CD14-positive monocyte (primary cell): ENCODE data around the gene GLP1R. TPM values are rescaled to one million over a fixed set of nuclear protein-coding genes. Genes with fewer than 3 reads are reported as not detected.
A peak's percentile ranks its signal among the peaks of the same experiment; 100 is the strongest.

Experiments
- DNase-seq, 3 donors: peaks; one replicate each; pipeline ENCODE4 v3.0.0-alpha.2; 2011 to 2022
- H2AFZ ChIP-seq: 2 replicates; pipeline ENCODE4 v1.6.0; 2012; ENCODE audit warnings: mild to moderate bottlenecking, low read depth, low read length, inconsistent platforms; ENCODE audit not compliant: insufficient read depth, poor library complexity, severe bottlenecking
- H3K27ac ChIP-seq, 2 donors: 1 replicate in 1 of 2; 2 replicates in 1 of 2; pipeline ENCODE4 v1.5.1; 2012 to 2013; ENCODE audit warnings: low read length in 2 of 2, control low read depth in 1 of 2, inconsistent platforms in 1 of 2, low read depth in 1 of 2, mild to moderate bottlenecking in 1 of 2
- H3K27me3 ChIP-seq, 2 donors: one replicate each; pipeline versions ENCODE4 v1.6.0 to v1.6.1; 2011 to 2013; ENCODE audit warnings: low read length in 2 of 2; ENCODE audit not compliant: control insufficient read depth in 2 of 2, insufficient read depth in 2 of 2
- H3K36me3 ChIP-seq, 2 donors: replicated peaks in 1 of 2; 1 replicate in 1 of 2; 2 replicates in 1 of 2; pipeline versions ENCODE4 v1.5.1 to v1.6.1; 2012 to 2013; ENCODE audit warnings: low read length in 2 of 2, control low read depth in 1 of 2, inconsistent platforms in 1 of 2, mild to moderate bottlenecking in 1 of 2; ENCODE audit not compliant: insufficient read depth in 2 of 2, control insufficient read depth in 1 of 2
- H3K4me1 ChIP-seq, 2 donors: 1 replicate in 1 of 2; 2 replicates in 1 of 2; pipeline versions ENCODE4 v1.5.1 to v1.6.1; 2012 to 2013; ENCODE audit warnings: low read length in 2 of 2, control low read depth in 1 of 2, inconsistent platforms in 1 of 2, mild to moderate bottlenecking in 1 of 2, moderate library complexity in 1 of 2; ENCODE audit not compliant: insufficient read depth in 2 of 2, control insufficient read depth in 1 of 2
- H3K4me2 ChIP-seq: replicated peaks from 2 replicates; pipeline ENCODE3; 2012; ENCODE audit warnings: low read length, moderate library complexity, mild to moderate bottlenecking; ENCODE audit not compliant: poor library complexity, severe bottlenecking; ENCODE audit errors: extremely low read depth
- H3K4me3 ChIP-seq, 3 experiments: fragments of 200-600 bp in 1 of 3; sonication (generic) in 1 of 3; replicated peaks in 1 of 3; 1 replicate in 2 of 3; 2 replicates in 1 of 3; pipeline ENCODE4 v1.5.1; 2011 to 2013; ENCODE audit warnings: low read length in 3 of 3, mild to moderate bottlenecking in 3 of 3, control low read depth in 2 of 3, low read depth in 2 of 3, inconsistent platforms in 1 of 3, moderate library complexity in 1 of 3
- H3K79me2 ChIP-seq: 2 replicates; pipeline ENCODE4 v1.6.0; 2012; ENCODE audit warnings: mild to moderate bottlenecking, control low read depth, inconsistent platforms, low read length, moderate library complexity; ENCODE audit not compliant: insufficient read depth
- H3K9ac ChIP-seq: 2 replicates; pipeline ENCODE4 v1.6.0; 2017; ENCODE audit warnings: low read length, mild to moderate bottlenecking; ENCODE audit not compliant: insufficient read depth, poor library complexity, severe bottlenecking
- H3K9me3 ChIP-seq, 2 donors: replicated peaks in 1 of 2; 1 replicate in 1 of 2; 2 replicates in 1 of 2; pipeline versions ENCODE4 v1.5.1 to v1.6.1; 2012 to 2013; ENCODE audit warnings: low read length in 2 of 2, control low read depth in 1 of 2; ENCODE audit not compliant: control insufficient read depth in 1 of 2, insufficient read depth in 1 of 2
- H4K20me1 ChIP-seq: 2 replicates; pipeline ENCODE4 v1.6.0; 2012; ENCODE audit warnings: mild to moderate bottlenecking, low read length, control low read depth, moderate library complexity; ENCODE audit not compliant: insufficient read depth
- H3K27ac Mint-ChIP-seq, 7 donors: one replicate each; pipeline ENCODE4 v1.8.0; 2020; ENCODE audit warnings: mild to moderate bottlenecking in 7 of 7, mixed read lengths in 7 of 7, moderate library complexity in 6 of 7, inconsistent platforms in 2 of 7
- H3K27me3 Mint-ChIP-seq, 3 donors: one replicate each; pipeline ENCODE4 v1.8.0; 2021 to 2022; ENCODE audit warnings: low read depth in 3 of 3, mild to moderate bottlenecking in 3 of 3, mixed read lengths in 3 of 3, moderate library complexity in 3 of 3, inconsistent platforms in 1 of 3
- H3K36me3 Mint-ChIP-seq, 2 donors: one replicate each; pipeline ENCODE4 v1.8.0; 2020; ENCODE audit warnings: mixed read lengths in 2 of 2, inconsistent platforms in 1 of 2, mild to moderate bottlenecking in 1 of 2
- H3K4me1 Mint-ChIP-seq: one replicate; pipeline ENCODE4 v1.8.0; 2020; ENCODE audit warnings: mild to moderate bottlenecking, mixed read lengths
- H3K4me3 Mint-ChIP-seq, 2 donors: one replicate each; pipeline ENCODE4 v1.8.0; 2020; ENCODE audit warnings: mild to moderate bottlenecking in 2 of 2, mixed read lengths in 2 of 2, moderate library complexity in 1 of 2
- H3K9me3 Mint-ChIP-seq, 7 donors: one replicate each; pipeline ENCODE4 v1.8.0; 2020 to 2022; ENCODE audit warnings: mixed read lengths in 7 of 7, mild to moderate bottlenecking in 6 of 7, moderate library complexity in 6 of 7, inconsistent platforms in 2 of 7
- CTCF ChIP-seq: fragments of 200-600 bp; IDR thresholded peaks from one replicate; pipeline ENCODE4 v1.8.0; 2022; ENCODE audit warnings: antibody characterized with exemption, mild to moderate bottlenecking
- WGBS: methylation state at CpG from one replicate; pipeline ENCODE4 v1.1.5; 2013; ENCODE audit warnings: missing lambda C conversion rate; ENCODE audit not compliant: insufficient coverage; 5-methylcytosine and 5-hydroxymethylcytosine counted together
- intact Hi-C, 2 donors: fragments of 100-400 bp; cut with micrococcal nuclease; formaldehyde crosslinking; loops; one replicate each; pipeline versions ENCODE4 v1.15.0 to v1.15.1; 2023
- polyA plus RNA-seq, 3 donors: library from polyadenylated mRNA; depleted of rRNA in 1 of 3; unstranded in 2 of 3; stranded (reverse) in 1 of 3; fragments of 300-500 nt in 2 of 3; fragments of >200 nt in 1 of 3; fragmentation: Illumina TruSeq in 2 of 3; gene quantifications; 1 replicate in 2 of 3; 2 replicates in 1 of 3; pipeline ENCODE4 v1.2.3, GENCODE V29; 2012 to 2021

Gene GLP1R
- polyA plus RNA-seq, 3 donors: not detected

GRCh38 chr6:39021041-39021440 lies 27.5 kb upstream of the GLP1R start:
- DNase-seq: no peak
- no peaks in the 10 kb centered on the region for H3K79me2 ChIP-seq
- H3K4me1 Mint-ChIP-seq: no peaks in the 10 kb centered on the region
- peaks cover 0 to 12% (median 4%) of the 10 kb centered on the region in 3 donors for H3K27me3 Mint-ChIP-seq
- no peak overlapping the region for H3K9ac ChIP-seq
- H2AFZ ChIP-seq: no peak overlapping the region
- H3K9me3 Mint-ChIP-seq: peaks cover 0 to 4% (median 0%) of the 10 kb centered on the region in 7 donors
- H3K36me3 ChIP-seq: no peaks in the 10 kb centered on the region
- H3K27me3 ChIP-seq: no peaks in the 10 kb centered on the region
- H3K9me3 ChIP-seq: no peaks in the 10 kb centered on the region
- no peak overlapping the region for H3K27ac ChIP-seq
- peak overlapping the region in 1 of 7 donors; percentile 42 for H3K27ac Mint-ChIP-seq
- TF ChIP-seq CTCF: no peak
- H3K4me2 ChIP-seq: no peak overlapping the region
- intact Hi-C loops: no loop called here
- no peak overlapping the region for H3K4me3 ChIP-seq
- H3K4me1 ChIP-seq: no peaks in the 10 kb centered on the region
- H4K20me1 ChIP-seq: no peaks in the 10 kb centered on the region
- no peaks in the 10 kb centered on the region for H3K36me3 Mint-ChIP-seq
- 86% methylated on average over 2 of the region's 2 CpGs for WGBS
- no peak overlapping the region for H3K4me3 Mint-ChIP-seq

DNA sequence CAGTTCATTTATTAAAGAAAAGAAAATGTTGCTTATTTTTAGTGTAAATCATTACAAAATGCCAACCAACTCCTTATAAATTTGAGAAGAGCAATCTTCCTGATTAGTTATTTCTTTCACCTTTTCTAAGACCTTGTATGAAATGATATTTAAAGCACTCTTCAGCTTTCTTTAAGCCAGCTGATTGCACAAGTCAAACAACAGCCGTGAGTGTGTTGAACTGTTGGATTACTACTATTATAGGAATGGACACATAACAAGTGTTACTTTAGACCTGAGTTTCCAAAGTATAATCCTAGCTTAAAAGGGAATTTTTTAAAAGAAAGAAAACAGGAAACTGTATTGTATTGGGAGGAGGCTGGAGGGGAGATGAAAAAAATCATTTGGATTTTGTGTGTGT lies 26.8 kb upstream of the GLP1R start:
- Mint-ChIP-seq H3K4me1 (no peaks in the 10 kb centered on the region), H3K27me3 (peaks cover 4 to 12% (median 9%) of the 10 kb centered on the region in 3 donors), H3K36me3 (no peaks in the 10 kb centered on the region), H3K27ac (no peak overlapping the region), H3K9me3 (peaks cover 0 to 1% (median 0%) of the 10 kb centered on the region in 7 donors), H3K4me3 (no peak overlapping the region)
- no peaks in the 10 kb centered on the region for H3K36me3 ChIP-seq
- no peak overlapping the region for H3K4me2 ChIP-seq
- no peak overlapping the region for H3K4me3 ChIP-seq
- no peak overlapping the region for H2AFZ ChIP-seq
- DNase-seq: no peak
- WGBS: no CpG with 5 or more reads among the region's 1 CpG
- peaks cover 0 to 1% of the 10 kb centered on the region in 2 donors for H3K27me3 ChIP-seq
- no peak for TF ChIP-seq CTCF
- H3K79me2 ChIP-seq: no peaks in the 10 kb centered on the region
- no peaks in the 10 kb centered on the region for H3K9me3 ChIP-seq
- no peak overlapping the region for H3K27ac ChIP-seq
- no peaks in the 10 kb centered on the region for H3K4me1 ChIP-seq
- no peak overlapping the region for H3K9ac ChIP-seq
- no peaks in the 10 kb centered on the region for H4K20me1 ChIP-seq
- intact Hi-C loops: no loop called here
